GM21619 (cell line): ENCODE data around the gene LHX8.
"Not testable (repeated sequence)": the region's sequence is repeated elsewhere in the genome, so short reads cannot be mapped to it uniquely, and the experiment has no call there.

Experiments
- ATAC-seq: cut with Tn5 transposase; IDR thresholded peaks from one replicate; pipeline ENCODE4 v1.9.1; 2021; ENCODE audit not compliant: unreplicated experiment

Gene LHX8

DNA sequence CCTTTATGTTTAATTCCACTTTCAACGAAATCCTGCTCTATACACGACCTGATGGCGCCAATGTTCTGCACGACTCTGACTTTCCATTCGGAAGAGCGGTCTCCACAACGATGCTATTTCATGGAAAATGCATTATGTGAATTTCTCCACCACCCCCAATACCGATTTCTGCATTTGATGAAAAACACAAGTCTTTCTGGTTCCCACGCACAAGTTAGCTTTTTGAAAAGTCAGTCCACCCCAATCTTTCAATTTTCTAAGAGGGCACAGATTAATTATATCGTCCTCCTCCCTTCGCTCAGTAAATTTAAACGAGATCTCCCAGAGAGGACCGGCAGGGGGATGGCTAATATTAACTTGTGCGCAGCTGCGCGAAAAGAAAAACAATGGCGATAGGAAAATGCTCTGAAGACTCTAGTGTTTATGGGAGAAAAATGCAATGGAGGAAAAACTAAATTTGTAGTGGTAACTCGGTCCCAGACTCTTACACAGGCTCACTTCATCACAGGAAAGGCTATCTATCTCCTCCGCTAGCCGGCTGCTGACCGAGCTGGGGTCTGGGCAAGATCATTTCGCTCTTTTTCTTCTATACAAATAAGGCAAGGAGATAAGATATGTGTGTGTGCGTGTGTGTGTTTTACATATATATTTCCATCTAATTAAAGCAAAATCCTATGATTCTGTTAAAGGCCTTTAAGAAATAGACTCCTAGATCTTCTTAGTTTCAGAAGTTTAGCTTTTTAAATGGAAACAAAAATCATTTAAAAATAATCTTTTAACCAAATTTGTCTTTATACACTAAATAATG lies 1.2 kb upstream of the LHX8 start:
- ATAC-seq = no peak

DNA sequence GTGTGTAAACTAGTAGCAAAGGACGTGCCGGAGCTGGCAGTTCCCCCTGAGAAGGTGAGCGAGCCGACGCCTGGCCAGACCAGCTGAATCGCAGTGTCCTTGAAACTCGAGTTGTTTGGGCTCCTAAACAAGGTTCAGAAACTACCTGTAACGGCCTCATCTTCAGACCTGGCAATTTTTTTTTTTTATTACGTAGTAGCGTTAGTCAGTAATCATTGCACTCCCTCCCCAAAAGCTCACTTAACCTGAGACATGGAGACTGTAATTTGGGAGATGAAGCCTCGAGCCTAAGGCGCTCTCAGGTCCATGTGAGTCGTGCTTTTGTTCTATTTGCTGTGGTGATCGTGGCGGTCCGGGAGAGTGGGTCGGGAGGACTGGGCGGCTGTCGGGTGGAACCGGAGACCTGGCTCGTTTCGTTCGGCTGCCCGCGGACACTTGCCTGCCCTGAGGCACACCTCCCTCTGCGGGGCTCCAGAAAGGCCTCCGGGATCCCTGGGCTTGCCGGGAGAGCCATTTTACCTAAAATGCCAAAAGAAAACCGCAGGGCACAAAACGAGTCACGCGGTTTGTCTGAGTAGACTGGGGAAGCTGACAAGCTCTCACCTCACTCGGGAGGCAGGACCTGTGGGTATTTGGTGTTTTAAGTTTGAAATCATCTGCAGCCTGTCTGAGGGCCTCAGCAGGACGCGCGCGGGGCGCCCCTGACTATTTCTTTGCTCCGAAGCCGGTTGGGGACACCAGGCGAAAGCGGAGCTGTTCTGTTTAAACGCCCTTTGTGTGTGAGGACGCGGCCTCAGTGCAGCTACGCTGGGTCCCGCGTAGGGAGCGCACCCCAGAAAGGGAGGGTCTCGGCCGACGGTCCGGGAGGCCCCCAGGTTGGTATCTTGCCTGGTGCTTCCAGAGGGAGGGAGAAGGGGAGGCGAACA lies 722 bp downstream of the LHX8 start:
- no peak for ATAC-seq

- ATAC-seq = no peak
These were observed 1.5 kb downstream of the LHX8 start for GRCh38 chr1:75135573-75136194.

- ATAC-seq = no peak
These were observed 2.1 kb downstream of the LHX8 start for GRCh38 chr1:75136195-75136815.

DNA sequence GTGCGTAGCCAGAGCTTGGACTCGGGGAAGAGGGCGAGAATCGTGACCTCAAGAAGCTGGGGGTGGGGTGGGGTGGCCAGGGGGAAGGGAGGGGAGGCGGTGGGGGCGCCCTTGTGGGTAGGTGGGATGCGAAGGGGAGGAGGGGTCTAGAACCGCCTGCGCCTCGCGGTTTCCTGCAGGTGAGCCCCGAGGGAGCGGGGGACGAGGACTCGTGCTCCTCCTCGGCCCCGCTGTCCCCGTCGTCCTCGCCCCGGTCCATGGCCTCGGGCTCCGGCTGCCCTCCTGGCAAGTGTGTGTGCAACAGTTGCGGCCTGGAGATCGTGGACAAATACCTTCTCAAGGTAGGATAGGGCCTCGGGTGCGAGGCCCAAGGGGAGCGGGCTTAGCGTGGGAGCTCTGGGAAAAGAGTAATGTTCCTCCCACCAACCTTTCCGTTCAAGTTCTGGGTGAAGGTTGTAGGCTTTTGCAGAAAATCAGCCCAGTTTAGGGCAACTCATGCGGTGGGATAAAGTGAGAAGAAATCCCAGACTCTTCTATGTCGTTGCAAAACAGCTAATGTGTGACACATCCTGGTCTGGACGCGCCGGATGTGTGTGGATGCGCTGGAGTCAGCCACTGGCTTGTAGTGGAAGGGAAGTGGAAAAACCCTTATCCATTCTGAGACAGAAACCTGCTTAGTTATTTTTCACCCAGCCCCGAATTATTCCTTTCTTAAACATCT lies 2.9 kb downstream of the LHX8 start:
- no peak for ATAC-seq

DNA sequence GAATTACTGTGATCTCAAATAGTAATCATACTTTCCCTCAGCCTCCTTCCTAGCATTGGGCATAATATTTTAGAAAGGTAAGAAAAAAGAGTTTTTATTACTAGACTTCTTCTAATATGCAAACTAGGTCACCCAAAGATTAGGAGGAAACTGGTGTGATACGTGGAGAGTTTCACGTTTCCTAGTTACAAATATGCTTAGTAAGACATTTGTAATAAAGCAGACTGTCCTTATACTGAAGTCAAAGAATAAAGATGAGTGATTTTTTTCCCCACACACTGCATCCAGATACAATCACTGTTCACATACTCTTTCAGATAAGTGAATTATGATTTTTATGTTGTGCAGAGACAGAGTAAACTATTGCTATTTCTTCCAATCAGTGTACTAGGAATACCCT lies 17.9 kb downstream of the LHX8 start:
- ATAC-seq = no peak

DNA sequence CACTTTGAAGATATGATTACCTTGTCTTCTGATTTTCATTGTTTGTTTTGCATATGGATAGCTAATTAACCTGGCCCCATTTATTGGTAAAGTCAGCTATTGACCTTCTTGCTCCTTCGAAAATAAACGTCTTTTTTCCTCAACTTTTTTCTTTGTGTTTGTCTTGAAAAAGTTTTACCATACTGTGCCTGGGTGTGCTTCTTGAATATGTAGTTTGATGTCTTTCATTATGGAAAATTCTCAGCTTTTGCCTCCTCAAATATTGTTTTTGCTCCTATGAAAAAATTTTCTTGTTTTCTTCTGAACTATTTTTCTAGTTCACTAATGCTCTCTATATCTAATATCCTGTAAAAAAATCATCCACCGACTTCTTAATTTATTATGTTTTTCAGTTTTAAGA lies 25.0 kb downstream of the LHX8 start:
- no peak for ATAC-seq

DNA sequence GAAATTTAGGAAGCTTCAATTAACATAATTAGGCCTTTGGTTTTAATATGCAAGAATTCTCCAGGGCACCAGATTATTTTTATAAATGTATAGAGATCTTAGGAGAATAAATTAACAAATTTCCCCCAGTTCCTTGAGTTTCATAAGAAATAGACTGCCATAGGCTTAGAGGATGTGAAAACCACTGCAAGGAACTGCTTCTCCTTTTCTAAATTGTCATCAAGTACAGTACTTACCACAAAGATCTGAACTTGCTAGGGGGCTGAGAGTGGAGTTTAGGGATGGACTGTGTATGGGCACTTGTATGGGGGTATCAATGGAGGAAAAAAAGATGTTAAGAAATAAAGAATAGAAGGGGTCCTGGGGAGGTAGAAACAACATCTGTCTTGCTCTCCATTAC lies 31.1 kb downstream of the LHX8 start:
- ATAC-seq = no peak

DNA sequence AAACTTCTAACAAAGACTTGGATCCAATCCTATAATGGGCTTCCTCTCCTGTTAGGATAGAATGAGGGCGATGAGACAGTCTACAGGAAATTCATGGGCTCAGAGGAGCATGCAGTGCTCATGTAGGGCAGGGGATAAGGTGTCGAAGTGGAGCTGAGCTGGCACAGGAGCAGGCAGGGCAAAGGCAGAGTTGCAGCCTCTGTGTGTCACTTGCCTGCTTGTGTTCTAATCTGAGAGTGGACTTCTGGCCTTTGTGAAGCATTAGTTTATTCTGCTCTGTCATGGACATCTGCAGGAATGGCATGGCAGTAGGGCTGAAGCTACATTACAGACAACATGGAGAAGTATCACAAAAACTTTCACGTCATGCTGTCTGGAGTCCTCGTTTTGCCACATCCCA lies 32.6 kb downstream of the LHX8 start:
- ATAC-seq = no peak

DNA sequence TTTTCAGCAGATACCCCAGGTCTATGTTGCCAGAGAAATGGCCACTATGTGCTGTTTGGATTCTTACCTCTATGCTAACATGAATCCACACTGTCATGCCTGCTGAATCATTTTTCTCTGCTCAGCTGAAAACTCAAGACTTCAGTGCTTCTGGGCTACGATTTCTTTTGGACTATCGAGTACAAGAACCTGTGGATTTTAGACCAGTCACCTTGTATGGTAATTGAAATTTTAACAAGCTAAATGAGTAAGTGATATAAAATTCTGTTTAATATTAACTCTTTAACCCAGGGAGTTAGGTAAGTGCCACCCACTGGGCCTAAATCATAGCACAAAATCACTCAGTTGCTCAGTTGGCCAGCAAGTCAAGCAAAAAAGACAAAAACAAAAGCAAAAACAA lies 35.8 kb downstream of the LHX8 start:
- no peak for ATAC-seq

DNA sequence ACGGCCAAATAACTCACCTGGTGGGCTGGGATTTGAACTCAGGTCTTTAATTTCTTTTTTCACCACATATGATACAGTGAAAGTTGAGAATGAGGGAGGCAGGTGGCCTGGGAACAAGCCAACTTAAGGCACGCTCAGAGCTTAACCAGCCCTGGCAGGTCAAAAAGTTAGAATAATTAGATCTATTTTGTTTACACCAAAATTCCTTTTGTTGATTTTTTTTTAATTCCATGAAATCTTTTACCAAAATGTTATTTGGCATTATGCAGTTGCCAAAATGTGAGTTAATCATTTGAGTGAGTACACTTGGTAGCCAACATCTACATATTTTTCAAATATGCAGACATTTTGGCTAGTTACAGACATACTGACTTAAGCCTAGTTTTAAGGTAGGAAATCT lies 36.8 kb downstream of the LHX8 start:
- no peak for ATAC-seq

DNA sequence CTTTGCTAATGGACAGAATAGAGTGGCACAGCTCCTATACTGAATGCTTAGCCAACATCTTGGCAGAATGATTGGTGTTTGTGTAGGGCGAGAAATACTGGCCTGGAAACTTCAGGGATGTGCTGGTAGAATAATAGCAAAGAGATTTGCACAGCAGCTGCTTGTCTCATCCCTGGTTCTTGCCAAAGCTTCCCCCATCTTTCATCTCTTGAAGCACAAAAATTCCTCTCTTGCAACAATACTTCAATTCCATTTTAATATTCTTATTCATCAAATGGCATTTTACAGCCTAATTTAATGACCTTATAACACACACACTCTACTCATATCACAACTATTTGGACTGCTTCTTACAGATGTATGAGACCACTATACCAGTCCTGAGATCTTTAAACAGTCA lies 37.7 kb downstream of the LHX8 start:
- no peak for ATAC-seq

GRCh38 chr1:75172556-75172955 lies 38.4 kb downstream of the LHX8 start:
- ATAC-seq = no peak

DNA sequence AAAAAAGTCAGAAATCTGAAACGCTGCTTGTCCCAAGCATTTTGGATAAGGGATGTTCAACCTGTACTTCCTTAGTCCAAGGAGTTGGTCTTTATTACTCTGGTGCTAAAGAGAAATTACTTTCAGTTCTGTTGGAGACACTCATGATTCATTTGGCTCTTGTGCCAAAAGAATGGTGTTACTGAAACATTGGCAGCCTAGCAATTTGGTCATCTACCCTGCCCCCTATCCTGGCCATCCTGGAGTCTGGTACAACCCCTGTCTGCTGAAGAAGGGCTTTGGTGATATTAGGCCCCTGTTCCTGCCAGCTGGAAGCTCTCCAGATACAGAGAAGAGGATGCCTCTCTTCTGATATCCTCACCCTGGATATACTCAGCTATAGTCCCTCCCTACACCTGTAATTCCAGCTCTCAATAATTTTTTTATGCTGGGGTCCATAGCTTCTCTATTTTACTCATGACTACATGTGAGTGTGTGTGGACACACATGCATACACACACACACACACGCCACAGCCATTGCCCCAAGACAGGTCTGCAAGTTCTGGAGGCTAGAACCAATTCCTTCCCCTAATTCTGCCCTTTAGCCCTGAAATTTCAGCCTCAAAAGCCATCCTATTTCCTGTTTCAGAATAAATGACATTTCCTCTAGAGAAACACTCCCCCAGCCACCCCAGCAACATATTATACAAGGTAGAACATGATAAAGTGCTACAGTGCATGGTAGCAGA lies 40.0 kb downstream of the LHX8 start:
- no peak for ATAC-seq

DNA sequence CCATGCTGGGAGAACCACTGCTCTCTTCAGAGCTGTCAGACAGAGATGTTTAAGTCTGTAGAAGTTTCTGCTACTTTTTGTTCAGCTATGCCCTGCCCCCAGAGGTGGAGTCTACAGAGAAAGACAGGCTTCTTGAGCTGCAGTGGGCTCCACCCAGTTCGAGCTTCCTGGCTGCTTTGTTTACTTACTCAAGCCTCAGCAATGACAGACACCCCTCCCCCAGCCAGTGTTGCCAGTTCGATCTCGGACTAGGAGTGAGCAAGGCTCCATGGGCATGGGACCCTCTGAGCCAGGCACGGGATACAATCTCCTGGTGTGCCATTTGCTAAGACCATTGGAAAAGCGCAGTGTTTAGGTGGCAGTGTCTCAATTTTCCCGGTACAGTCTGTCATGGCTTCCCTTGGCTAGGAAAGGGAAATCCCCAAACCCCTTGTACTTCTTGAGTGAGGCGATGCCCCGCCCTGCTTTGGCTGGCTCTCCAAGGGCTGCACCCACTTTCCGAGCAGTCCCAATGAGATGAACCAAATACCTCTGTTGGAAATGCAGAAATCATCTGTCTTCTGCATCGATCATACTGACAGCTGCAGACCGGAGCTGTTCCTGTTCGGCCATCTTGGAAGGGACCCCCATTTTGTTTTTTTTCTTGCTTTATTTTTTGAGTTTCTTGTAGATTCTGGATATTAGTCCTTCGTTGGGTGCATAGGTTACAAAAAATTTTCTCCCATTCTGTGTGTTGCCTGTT lies 47.2 kb downstream of the LHX8 start:
- ATAC-seq = not testable (repeated sequence)

- no peak for ATAC-seq
These were observed 54.7 kb downstream of the LHX8 start for GRCh38 chr1:75188892-75189291.

DNA sequence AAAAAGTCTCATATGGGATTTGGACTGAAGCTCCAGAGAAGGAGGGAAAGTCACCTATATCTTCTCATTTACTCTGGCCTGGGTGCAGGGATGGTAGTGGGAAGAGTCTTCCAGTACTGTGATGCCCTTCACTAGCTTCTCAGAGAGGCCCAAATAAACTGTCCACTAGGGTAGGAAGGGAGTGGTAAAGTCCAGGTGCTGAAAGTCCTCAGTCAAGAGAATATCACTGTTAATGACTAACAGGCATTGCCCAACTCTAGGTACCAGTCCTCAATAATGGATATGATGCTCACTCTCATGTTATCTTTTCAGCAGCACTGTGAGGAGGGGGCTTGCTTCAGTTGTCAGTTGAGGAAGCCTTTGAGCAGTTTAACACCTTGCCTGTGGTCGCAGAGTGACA lies 64.0 kb downstream of the LHX8 start:
- no peak for ATAC-seq

GRCh38 chr1:75198761-75199160 lies 64.6 kb downstream of the LHX8 start:
- ATAC-seq = no peak

GRCh38 chr1:75202751-75203150 lies 68.6 kb downstream of the LHX8 start:
- ATAC-seq = no peak
